Liver (tissue), 9 donors: Measurements from ENCODE around the gene LYZL6. TPM values are rescaled to one million over a fixed set of nuclear protein-coding genes. Genes with fewer than 3 reads are reported as not detected.

Experiments
- DNase-seq: peaks from one replicate; pipeline ENCODE4 v3.0.0-alpha.2; 2017; ENCODE audit warnings: low spot score
- H3K27ac ChIP-seq, 2 donors: one replicate each; pipeline ENCODE4 v1.7.0; 2013; ENCODE audit warnings: inconsistent platforms in 2 of 2, low read length in 2 of 2, control low read depth in 1 of 2, low read depth in 1 of 2, mild to moderate bottlenecking in 1 of 2
- H3K27me3 ChIP-seq, 4 donors: one replicate each; pipeline versions ENCODE4 v1.6.1 to v1.7.0; 2013; ENCODE audit warnings: low read length in 3 of 4, inconsistent platforms in 1 of 4, mild to moderate bottlenecking in 1 of 4, moderate library complexity in 1 of 4; ENCODE audit not compliant: control insufficient read depth in 4 of 4, insufficient read depth in 4 of 4
- H3K36me3 ChIP-seq, 4 donors: one replicate each; pipeline versions ENCODE4 v1.6.1 to v1.7.0; 2013; ENCODE audit warnings: low read length in 3 of 4, mild to moderate bottlenecking in 3 of 4, low read depth in 1 of 4, moderate library complexity in 1 of 4; ENCODE audit not compliant: control insufficient read depth in 4 of 4, insufficient read depth in 3 of 4
- H3K4me1 ChIP-seq, 4 donors: one replicate each; pipeline versions ENCODE4 v1.6.1 to v1.7.0; 2013; ENCODE audit warnings: low read length in 3 of 4, mild to moderate bottlenecking in 3 of 4, moderate library complexity in 1 of 4; ENCODE audit not compliant: control insufficient read depth in 4 of 4, insufficient read depth in 4 of 4
- H3K4me3 ChIP-seq, 3 donors: one replicate each; pipeline versions ENCODE4 v1.6.1 to v1.7.0; 2013; ENCODE audit warnings: low read length in 3 of 3, control low read depth in 1 of 3, low read depth in 1 of 3, mild to moderate bottlenecking in 1 of 3
- H3K9ac ChIP-seq, 2 donors: one replicate each; pipeline ENCODE4 v1.7.0; 2013; ENCODE audit warnings: low read length in 2 of 2, mild to moderate bottlenecking in 2 of 2, moderate library complexity in 2 of 2, control low read depth in 1 of 2, low read depth in 1 of 2
- H3K9me3 ChIP-seq, 4 donors: one replicate each; pipeline versions ENCODE4 v1.6.1 to v1.7.0; 2013; ENCODE audit warnings: low read length in 3 of 4; ENCODE audit not compliant: control insufficient read depth in 4 of 4
- EGR1 ChIP-seq, 2 donors: IDR thresholded peaks; 2 replicates each; pipeline ENCODE4 v1.6.1; 2016 to 2018; ENCODE audit warnings: antibody characterized with exemption in 2 of 2, low read depth in 2 of 2
- FOXA1 ChIP-seq: IDR thresholded peaks from 2 replicates; pipeline ENCODE4 v1.6.1; 2016; ENCODE audit warnings: antibody characterized with exemption
- FOXA2 ChIP-seq: IDR thresholded peaks from 2 replicates; pipeline ENCODE4 v1.6.1; 2016; ENCODE audit warnings: antibody characterized with exemption
- HNF4A ChIP-seq, 2 donors: conservative IDR thresholded peaks; 2 replicates each; pipeline ENCODE4 v1.6.1; 2016; ENCODE audit warnings: antibody characterized with exemption in 2 of 2, mild to moderate bottlenecking in 2 of 2
- HNF4G ChIP-seq: IDR thresholded peaks from 2 replicates; pipeline ENCODE4 v1.6.1; 2016; ENCODE audit warnings: antibody characterized with exemption
- JUND ChIP-seq, 2 donors: IDR thresholded peaks; 2 replicates each; pipeline ENCODE4 v1.6.1; 2016; ENCODE audit warnings: antibody characterized with exemption in 2 of 2
- NR2F2 ChIP-seq: IDR thresholded peaks from 2 replicates; pipeline ENCODE4 v1.6.1; 2016; ENCODE audit warnings: antibody characterized with exemption
- RAD21 ChIP-seq, 2 donors: IDR thresholded peaks; 2 replicates each; pipeline ENCODE4 v1.6.1; 2016; ENCODE audit warnings: antibody characterized with exemption in 2 of 2, mild to moderate bottlenecking in 2 of 2
- RXRA ChIP-seq, 2 donors: IDR thresholded peaks; 2 replicates each; pipeline ENCODE4 v1.6.1; 2017 to 2018; ENCODE audit warnings: antibody characterized with exemption in 2 of 2, mild to moderate bottlenecking in 1 of 2
- SP1 ChIP-seq: IDR thresholded peaks from 2 replicates; pipeline ENCODE4 v1.6.1; 2018; ENCODE audit warnings: antibody characterized with exemption, mild to moderate bottlenecking
- TAF1 ChIP-seq: conservative IDR thresholded peaks from 2 replicates; pipeline ENCODE4 v1.6.1; 2016; ENCODE audit warnings: antibody characterized with exemption, mild to moderate bottlenecking
- YY1 ChIP-seq: IDR thresholded peaks from 2 replicates; pipeline ENCODE4 v1.6.1; 2016; ENCODE audit warnings: antibody characterized with exemption, mild to moderate bottlenecking
- WGBS: extraction: QIAGEN DNeasy Blood & Tissue Kit; methylation state at CpG from one replicate; pipeline ENCODE4 v1.1.7; 2013; 5-methylcytosine and 5-hydroxymethylcytosine counted together
- polyA plus RNA-seq, 2 donors: library from polyadenylated mRNA; stranded (reverse) in 1 of 2; unstranded in 1 of 2; fragments of 200-250 nt in 1 of 2; fragments of >200 nt in 1 of 2; fragmentation: Nextera tagmentation in 1 of 2; extraction: Ambion mirVana in 1 of 2; gene quantifications; one replicate each; pipeline versions ENCODE4 v1.2.1 to v1.2.3, GENCODE V29; 2013 to 2015
- total RNA-seq, 2 donors: library from RNA; depleted of rRNA; stranded (reverse); fragments of >200 nt; gene quantifications; one replicate each; pipeline ENCODE4 v1.2.3, GENCODE V29; 2014
- TF ChIP-seq, protein P1 (sequence below): IDR thresholded peaks from 2 replicates; pipeline ENCODE4 v1.6.1; 2016; ENCODE audit warnings: antibody characterized with exemption
- TF ChIP-seq, protein P2 (sequence below): IDR thresholded peaks from 2 replicates; pipeline ENCODE4 v1.6.1; 2016; ENCODE audit warnings: antibody characterized with exemption
- TF ChIP-seq, protein P3 (sequence below): fragments of 150-350 bp; IDR thresholded peaks from 2 replicates; pipeline ENCODE4 v1.5.1; 2017; ENCODE audit warnings: improper control_type of control experiment, low read depth, low read length; ENCODE audit not compliant: missing input control
- TF ChIP-seq, protein P4 (sequence below): IDR thresholded peaks from 2 replicates; pipeline ENCODE4 v1.6.1; 2016; ENCODE audit warnings: antibody characterized with exemption
- donor health status: healthy.
- donor health status: healthy.
- donor health status: healthy.
- donor health status: healthy.
- donor health status: healthy.

The LYZL6 gene
- total and polyA plus RNA-seq, 4 donors: not detected

DNA sequence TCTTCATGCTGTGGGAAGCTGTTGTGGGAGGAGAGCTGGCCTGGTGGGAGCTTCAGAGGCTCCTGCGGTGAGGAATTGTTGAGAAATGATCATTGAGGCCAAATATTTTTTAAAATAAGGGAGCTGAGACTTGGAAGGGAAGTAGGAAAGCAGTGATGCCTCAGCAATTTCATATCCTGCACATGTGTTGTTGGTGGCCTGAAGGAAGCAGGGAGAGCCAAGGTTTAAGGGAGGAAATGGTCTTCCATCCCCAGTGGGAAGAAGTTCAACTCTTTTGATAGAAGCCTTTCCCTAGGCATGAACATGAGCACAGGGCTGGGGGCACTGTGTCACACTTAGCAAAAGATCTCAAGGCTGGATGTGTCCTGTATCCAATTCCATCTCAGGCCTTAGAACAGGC is 43.1 kb upstream of the LYZL6 start, which contains the start of gene CCL14:
TSS of gene CCL14 (minus strand) at position 87 of the 400 bp plus-strand sequence. CDS start at position 7, 80 bp downstream.
- no peak for DNase-seq
- peaks cover 1 to 31% (median 15%) of the 10 kb centered on the region in 4 donors for H3K4me1 ChIP-seq
- peak within 1 kb of the TSS; percentile 24 to 36 (median 32) for H3K4me3 ChIP-seq
- WGBS: 74% methylated on average over 1 of the region's 1 CpG
- no peaks in the 10 kb centered on the region for H3K9me3 ChIP-seq
- TF ChIP-seq NR2F2 (peak; percentile 51), TAF1 (peak; percentile 31)
- TF ChIP-seq, protein P1, sequence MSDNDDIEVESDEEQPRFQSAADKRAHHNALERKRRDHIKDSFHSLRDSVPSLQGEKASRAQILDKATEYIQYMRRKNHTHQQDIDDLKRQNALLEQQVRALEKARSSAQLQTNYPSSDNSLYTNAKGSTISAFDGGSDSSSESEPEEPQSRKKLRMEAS: no peak
- H3K27ac ChIP-seq: no peak within 1 kb of the TSS
- no peak within 1 kb of the TSS for H3K9ac ChIP-seq
- H3K27me3 ChIP-seq: no peaks in the 10 kb centered on the region
- H3K36me3 ChIP-seq: peaks cover 0 to 2% (median 0%) of the 10 kb centered on the region in 4 donors

DNA sequence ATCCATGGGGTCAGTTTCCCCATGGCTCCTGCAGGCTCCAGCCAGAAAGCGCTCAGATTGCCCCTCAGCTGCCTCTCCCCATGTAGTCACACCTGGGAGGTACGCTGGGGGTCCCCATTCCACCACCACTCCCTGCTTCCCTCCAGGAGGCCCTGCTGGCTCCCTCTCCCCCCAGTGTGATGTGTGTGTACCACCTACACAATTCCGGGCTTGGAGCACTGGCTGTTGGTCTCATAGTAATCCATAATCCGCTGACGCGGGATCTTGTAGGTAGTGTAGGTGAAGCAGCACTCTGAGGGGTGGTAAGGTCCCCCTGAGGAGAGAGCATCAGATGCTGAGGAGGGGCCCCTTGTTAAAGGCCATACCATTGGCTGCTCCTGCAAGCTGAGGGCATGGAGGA is 40.6 kb upstream of the LYZL6 start:
- H3K4me3 ChIP-seq: peak overlapping the region in 2 of 3 donors; percentile 3 to 6
- WGBS: 92% methylated on average over 6 of the region's 6 CpGs

GRCh38 chr17:35982409-35983191 is 39.1 kb upstream of the LYZL6 start:
- TF ChIP-seq YY1 (no peak), NR2F2 (no peak), RXRA (IDR thresholded peaks at IDR 0.05) (no peak), FOXA1 (no peak), TAF1 (no peak), FOXA2 (no peak), EGR1 (IDR thresholded peaks at IDR 0.05; ENCODE audit: low read depth in 2 of 2) (no peak), HNF4A (conservative IDR thresholded peaks at IDR 0.05) (no peak), SP1 (no peak), RAD21 (IDR thresholded peaks at IDR 0.05) (no peak), HNF4G (no peak)
- TF ChIP-seq, protein P2, sequence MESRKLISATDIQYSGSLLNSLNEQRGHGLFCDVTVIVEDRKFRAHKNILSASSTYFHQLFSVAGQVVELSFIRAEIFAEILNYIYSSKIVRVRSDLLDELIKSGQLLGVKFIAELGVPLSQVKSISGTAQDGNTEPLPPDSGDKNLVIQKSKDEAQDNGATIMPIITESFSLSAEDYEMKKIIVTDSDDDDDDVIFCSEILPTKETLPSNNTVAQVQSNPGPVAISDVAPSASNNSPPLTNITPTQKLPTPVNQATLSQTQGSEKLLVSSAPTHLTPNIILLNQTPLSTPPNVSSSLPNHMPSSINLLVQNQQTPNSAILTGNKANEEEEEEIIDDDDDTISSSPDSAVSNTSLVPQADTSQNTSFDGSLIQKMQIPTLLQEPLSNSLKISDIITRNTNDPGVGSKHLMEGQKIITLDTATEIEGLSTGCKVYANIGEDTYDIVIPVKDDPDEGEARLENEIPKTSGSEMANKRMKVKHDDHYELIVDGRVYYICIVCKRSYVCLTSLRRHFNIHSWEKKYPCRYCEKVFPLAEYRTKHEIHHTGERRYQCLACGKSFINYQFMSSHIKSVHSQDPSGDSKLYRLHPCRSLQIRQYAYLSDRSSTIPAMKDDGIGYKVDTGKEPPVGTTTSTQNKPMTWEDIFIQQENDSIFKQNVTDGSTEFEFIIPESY: no peak
- TF ChIP-seq, protein P3, sequence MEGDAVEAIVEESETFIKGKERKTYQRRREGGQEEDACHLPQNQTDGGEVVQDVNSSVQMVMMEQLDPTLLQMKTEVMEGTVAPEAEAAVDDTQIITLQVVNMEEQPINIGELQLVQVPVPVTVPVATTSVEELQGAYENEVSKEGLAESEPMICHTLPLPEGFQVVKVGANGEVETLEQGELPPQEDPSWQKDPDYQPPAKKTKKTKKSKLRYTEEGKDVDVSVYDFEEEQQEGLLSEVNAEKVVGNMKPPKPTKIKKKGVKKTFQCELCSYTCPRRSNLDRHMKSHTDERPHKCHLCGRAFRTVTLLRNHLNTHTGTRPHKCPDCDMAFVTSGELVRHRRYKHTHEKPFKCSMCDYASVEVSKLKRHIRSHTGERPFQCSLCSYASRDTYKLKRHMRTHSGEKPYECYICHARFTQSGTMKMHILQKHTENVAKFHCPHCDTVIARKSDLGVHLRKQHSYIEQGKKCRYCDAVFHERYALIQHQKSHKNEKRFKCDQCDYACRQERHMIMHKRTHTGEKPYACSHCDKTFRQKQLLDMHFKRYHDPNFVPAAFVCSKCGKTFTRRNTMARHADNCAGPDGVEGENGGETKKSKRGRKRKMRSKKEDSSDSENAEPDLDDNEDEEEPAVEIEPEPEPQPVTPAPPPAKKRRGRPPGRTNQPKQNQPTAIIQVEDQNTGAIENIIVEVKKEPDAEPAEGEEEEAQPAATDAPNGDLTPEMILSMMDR: no peak
- TF ChIP-seq, protein P4, sequence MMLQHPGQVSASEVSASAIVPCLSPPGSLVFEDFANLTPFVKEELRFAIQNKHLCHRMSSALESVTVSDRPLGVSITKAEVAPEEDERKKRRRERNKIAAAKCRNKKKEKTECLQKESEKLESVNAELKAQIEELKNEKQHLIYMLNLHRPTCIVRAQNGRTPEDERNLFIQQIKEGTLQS: no peak
- no peaks in the 10 kb centered on the region for H3K27me3 ChIP-seq
- peaks cover 0 to 4% (median under 1%) of the 10 kb centered on the region in 4 donors for H3K36me3 ChIP-seq
- H3K4me3 ChIP-seq: no peak overlapping the region
- no peak for DNase-seq
- H3K4me1 ChIP-seq: peaks cover 13 to 45% (median 27%) of the 10 kb centered on the region in 4 donors
- H3K27ac ChIP-seq: peak overlapping the region; percentile 72 to 90
- H3K9ac ChIP-seq: no peak overlapping the region
- no peaks in the 10 kb centered on the region for H3K9me3 ChIP-seq
- WGBS: 80% methylated on average over 3 of the region's 3 CpGs

More for the DNA sequence above, 40.6 kb upstream of the LYZL6 start:
- Histone ChIP-seq H3K36me3 (peaks cover 0 to 2% (median 0%) of the 10 kb centered on the region in 4 donors), H3K27me3 (no peaks in the 10 kb centered on the region), H3K9me3 (no peaks in the 10 kb centered on the region), H3K27ac (no peak overlapping the region), H3K9ac (no peak overlapping the region), H3K4me1 (peaks cover 6 to 31% (median 17%) of the 10 kb centered on the region in 4 donors)
- TF ChIP-seq, protein P1: no peak
- TF ChIP-seq YY1: no peak
- no peak for TF ChIP-seq RXRA (IDR thresholded peaks at IDR 0.05)
- TF ChIP-seq, protein P2: no peak
- TF ChIP-seq NR2F2: no peak
- no peak for TF ChIP-seq HNF4A (conservative IDR thresholded peaks at IDR 0.05)
- TF ChIP-seq HNF4G: no peak
- no peak for TF ChIP-seq FOXA1
- TF ChIP-seq JUND (IDR thresholded peaks at IDR 0.05): no peak
- no peak for TF ChIP-seq EGR1 (IDR thresholded peaks at IDR 0.05; ENCODE audit: low read depth in 2 of 2)
- no peak for DNase-seq
